ENCODE results near the gene GFOD1. TPM values are rescaled to one million over a fixed set of nuclear protein-coding genes. Genes with fewer than 3 reads are reported as not detected.
"Not testable (repeated sequence)": the region's sequence is repeated elsewhere in the genome, so short reads cannot be mapped to it uniquely, and the experiment has no call there.

Gene GFOD1
- total RNA-seq, 2 donors from 2014 or later: 10.0 to 12.2 TPM

GRCh38 chr6:13513626-13514502 lies 26.5 kb upstream of the GFOD1 start:
- Histone ChIP-seq H3K36me3 (no peaks in the 10 kb centered on the region), H3K4me1 (replicated peaks) (no peaks in the 10 kb centered on the region), H3K27ac (no peak overlapping the region), H3K9me3 (no peaks in the 10 kb centered on the region), H3K27me3 (replicated peaks; ENCODE audit: insufficient read depth) (no peaks in the 10 kb centered on the region), H3K4me3 (no peak overlapping the region)
- no peak for DNase-seq (ENCODE audit: low spot score)
- no peak for TF ChIP-seq POLR2AphosphoS5 (IDR thresholded peaks at IDR 0.05)
- TF ChIP-seq, protein P1, sequence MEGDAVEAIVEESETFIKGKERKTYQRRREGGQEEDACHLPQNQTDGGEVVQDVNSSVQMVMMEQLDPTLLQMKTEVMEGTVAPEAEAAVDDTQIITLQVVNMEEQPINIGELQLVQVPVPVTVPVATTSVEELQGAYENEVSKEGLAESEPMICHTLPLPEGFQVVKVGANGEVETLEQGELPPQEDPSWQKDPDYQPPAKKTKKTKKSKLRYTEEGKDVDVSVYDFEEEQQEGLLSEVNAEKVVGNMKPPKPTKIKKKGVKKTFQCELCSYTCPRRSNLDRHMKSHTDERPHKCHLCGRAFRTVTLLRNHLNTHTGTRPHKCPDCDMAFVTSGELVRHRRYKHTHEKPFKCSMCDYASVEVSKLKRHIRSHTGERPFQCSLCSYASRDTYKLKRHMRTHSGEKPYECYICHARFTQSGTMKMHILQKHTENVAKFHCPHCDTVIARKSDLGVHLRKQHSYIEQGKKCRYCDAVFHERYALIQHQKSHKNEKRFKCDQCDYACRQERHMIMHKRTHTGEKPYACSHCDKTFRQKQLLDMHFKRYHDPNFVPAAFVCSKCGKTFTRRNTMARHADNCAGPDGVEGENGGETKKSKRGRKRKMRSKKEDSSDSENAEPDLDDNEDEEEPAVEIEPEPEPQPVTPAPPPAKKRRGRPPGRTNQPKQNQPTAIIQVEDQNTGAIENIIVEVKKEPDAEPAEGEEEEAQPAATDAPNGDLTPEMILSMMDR (IDR thresholded peaks at IDR 0.05): no peak
- TF ChIP-seq POLR2A (IDR thresholded peaks at IDR 0.05): no peak
- 85% methylated on average over 16 of the region's 16 CpGs for WGBS
- intact Hi-C loops (cut with DNase I): no loop called here

DNA sequence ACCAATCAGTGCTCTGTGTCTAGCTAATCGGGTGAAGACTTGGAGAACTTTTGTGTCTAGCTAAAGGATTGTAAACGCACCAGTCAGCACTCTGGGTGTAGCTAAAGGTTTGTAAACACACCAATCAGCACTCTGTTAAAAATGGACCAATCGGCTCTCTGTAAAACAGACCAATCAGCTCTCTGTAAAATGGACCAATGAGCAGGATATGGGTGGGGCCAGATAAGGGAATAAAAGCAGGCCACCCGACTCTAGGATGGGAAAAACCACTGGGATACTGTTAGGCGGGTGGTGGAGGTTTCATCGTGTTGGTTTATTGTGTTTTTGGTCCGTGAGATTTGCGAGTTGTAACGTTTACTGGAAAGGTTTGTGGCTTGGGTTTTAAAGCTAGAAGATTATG lies 25.5 kb upstream of the GFOD1 start:
- 84% methylated on average over 9 of the region's 9 CpGs for WGBS
- TF ChIP-seq POLR2AphosphoS5 (IDR thresholded peaks at IDR 0.05): no peak
- TF ChIP-seq POLR2A (IDR thresholded peaks at IDR 0.05): no peak
- TF ChIP-seq, protein P1 (IDR thresholded peaks at IDR 0.05): no peak
- no peaks in the 10 kb centered on the region for H3K4me1 ChIP-seq (replicated peaks)
- no peaks in the 10 kb centered on the region for H3K27me3 ChIP-seq (replicated peaks; ENCODE audit: insufficient read depth)
- no peak overlapping the region for H3K27ac ChIP-seq
- no peaks in the 10 kb centered on the region for H3K9me3 ChIP-seq
- intact Hi-C loops (cut with DNase I): no loop called here
- no peak overlapping the region for H3K4me3 ChIP-seq
- no peak for DNase-seq (ENCODE audit: low spot score)
- H3K36me3 ChIP-seq: no peaks in the 10 kb centered on the region

- H3K27me3 ChIP-seq (replicated peaks; ENCODE audit: insufficient read depth): no peaks in the 10 kb centered on the region
- H3K4me3 ChIP-seq: no peak overlapping the region
- no peaks in the 10 kb centered on the region for H3K36me3 ChIP-seq
- H3K27ac ChIP-seq: no peak overlapping the region
- TF ChIP-seq, protein P1 (IDR thresholded peaks at IDR 0.05): no peak
- TF ChIP-seq POLR2AphosphoS5 (IDR thresholded peaks at IDR 0.05) (no peak), POLR2A (IDR thresholded peaks at IDR 0.05) (no peak)
- H3K9me3 ChIP-seq: no peaks in the 10 kb centered on the region
- intact Hi-C loops (cut with DNase I): no loop called here
- whole genome bisulfite sequencing: 88% methylated on average over 33 of the region's 33 CpGs
- no peak for DNase-seq (ENCODE audit: low spot score)
- H3K4me1 ChIP-seq (replicated peaks): no peaks in the 10 kb centered on the region
These were observed 24.7 kb upstream of the GFOD1 start for GRCh38 chr6:13511913-13512717.

DNA sequence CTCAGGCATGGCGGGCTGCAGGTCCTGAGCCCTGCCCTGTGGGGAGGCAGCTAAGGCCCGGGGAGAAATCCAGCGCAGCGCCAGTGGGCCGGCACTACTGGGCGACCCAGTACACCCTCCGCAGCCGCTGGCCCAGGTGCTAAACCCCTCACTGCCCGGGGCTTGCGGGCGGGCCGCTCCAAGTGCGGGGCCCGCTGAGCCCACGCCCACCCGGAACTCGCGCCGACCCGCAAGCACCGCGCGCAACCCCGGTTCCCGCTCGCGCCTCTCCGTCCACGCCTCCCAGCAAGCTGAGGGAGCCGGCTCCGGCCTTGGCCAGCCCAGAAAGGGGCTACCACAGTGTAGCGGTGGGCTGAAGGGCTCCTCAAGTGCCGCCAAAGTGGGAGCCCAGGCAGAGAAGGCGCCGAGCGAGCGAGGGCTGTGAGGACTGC lies 23.8 kb upstream of the GFOD1 start:
- H3K27me3 ChIP-seq (replicated peaks; ENCODE audit: insufficient read depth); H3K4me3 ChIP-seq; DNase-seq (ENCODE audit: low spot score); H3K36me3 ChIP-seq; intact Hi-C loops (cut with DNase I); H3K27ac ChIP-seq; H3K4me1 ChIP-seq (replicated peaks); H3K9me3 ChIP-seq: not testable (repeated sequence)
- 96% methylated on average over 23 of the region's 37 CpGs for WGBS

DNA sequence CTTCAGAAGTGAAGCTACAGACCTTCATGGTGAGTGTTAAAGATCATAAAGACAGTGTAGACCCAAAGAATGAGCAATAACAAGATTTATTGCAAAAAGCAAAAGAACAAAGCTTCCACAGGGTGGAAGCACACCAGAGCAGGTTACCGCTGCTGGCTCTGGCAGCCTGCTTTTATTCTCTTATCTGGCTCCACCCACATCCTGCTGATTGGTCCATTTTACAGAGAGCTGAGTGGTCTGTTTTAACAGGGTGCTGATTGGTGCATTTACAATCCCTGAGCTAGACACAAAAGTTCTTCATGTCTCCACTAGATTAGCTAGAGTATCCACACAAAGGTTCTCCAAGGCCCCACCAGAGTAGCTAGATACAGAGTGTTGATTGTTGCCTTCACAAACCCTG lies 23.0 kb upstream of the GFOD1 start:
- DNase-seq (ENCODE audit: low spot score); intact Hi-C loops (cut with DNase I); H3K4me1 ChIP-seq (replicated peaks); H3K36me3 ChIP-seq; H3K4me3 ChIP-seq; H3K27me3 ChIP-seq (replicated peaks; ENCODE audit: insufficient read depth); H3K27ac ChIP-seq; H3K9me3 ChIP-seq: not testable (repeated sequence)
- 94% methylated on average over 1 of the region's 1 CpG for WGBS
